GM15510 (cell line): ENCODE measurements around the gene STXBP6.

Source experiments
- POLR2A ChIP-seq: IDR thresholded peaks from 3 replicates; pipeline ENCODE4 v1.6.1; 2011; ENCODE audit warnings: borderline replicate concordance; ENCODE audit not compliant: insufficient read length; ENCODE audit errors: extremely low read depth

Gene STXBP6

DNA sequence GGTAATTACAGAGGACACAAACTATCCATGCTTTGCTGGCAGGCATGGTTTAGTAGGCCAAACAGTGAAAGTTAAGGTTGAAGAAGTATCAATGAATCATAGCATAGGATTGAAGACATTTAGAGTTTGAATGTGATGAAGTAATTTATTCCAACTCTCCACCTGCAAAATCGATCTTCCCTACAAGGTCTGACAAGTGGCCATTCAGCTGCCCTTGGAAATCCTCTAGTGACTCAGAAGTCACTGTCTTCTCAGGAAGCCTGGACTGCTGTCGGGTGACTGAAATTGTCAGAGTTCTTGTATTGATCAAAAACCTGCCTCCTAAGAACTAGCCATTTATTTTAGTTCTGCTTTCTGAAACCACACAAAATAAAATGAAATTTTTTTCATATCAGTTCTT is 17.7 kb upstream of the STXBP6 start:
- TF ChIP-seq POLR2A: no peak

DNA sequence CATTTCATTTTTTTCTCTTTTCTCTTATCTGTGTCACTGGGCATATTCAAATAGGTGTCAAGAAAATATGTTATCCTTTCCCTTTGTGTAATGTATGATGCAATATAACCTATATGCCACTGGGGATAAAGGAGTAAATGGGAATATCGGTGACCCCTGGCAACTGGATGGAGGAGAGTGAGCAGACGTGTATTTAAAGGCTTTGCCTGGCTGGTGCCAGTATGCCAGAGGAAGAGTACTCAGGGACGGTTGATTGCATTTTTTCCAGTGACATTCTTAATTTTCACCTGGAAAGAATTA is 12.0 kb upstream of the STXBP6 start:
- no peak for TF ChIP-seq POLR2A

DNA sequence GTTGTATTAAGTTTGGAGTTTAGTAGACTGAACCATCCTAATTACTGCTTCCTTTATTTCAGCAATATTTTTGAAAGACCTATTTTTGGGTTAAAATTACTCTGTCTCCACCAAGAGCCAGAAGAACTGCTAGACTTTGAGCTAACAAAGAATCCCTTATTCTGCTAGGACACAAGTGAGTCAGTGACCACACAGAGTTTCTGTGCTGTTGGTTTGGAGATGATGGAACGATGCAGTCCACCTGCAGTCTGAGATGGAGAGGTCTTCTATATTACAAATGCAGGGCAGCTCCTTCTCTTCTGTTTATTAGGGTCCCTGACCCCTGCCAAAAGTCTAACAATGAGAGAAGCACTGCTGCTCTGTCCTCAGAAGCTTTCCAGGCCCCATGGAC is 6.7 kb upstream of the STXBP6 start:
- no peak for TF ChIP-seq POLR2A

DNA sequence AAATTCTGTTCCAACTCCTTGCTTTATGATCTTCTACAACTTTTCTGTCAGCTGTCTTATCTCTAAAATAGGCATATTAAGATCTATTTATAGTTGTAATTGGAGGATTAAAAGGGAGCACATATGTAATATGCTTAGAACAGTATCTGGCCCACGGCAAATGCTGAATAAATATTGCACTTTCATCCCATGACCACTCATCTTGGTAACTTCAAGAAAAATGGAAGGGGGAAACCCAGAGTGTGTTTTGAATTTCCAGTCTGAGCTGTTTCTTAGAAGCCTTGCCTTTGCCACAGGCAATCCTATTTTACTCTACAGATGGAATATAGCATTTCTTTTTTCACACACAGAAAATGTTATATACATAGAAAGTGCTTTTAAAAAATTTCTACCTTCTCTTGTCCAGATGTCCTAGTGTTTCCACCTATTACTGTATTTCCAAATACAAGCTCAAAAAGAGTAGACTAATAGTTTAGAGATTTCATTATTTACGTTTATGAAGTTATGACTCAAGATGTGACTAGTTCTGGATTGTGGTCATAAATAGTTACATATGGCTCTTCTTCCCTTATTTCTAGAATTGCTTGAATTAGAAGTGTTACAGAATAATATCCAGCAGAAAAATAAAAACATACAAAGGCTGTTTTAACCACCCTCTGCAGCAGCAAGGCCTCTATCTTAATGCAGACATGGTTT is 6.2 kb upstream of the STXBP6 start:
- no peak for TF ChIP-seq POLR2A

DNA sequence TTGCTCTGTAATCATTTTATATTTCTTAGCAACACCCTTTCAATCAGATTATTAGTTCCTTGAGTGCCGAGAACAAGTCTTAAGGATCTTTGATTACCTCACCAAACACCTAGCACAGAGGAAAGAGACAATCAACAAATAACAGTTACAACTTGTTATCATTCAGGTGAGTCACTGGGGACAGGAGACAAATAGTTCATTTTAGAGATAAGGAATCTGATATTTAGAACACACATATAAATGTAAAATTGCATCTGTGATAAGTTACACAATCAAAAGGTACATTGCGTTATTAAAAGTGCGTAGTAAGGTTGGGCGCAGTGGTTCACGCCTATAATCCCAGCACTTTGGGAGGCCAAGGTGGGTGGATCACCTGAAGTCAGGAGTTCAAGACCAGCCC is 5.1 kb upstream of the STXBP6 start:
- no peak for TF ChIP-seq POLR2A

DNA sequence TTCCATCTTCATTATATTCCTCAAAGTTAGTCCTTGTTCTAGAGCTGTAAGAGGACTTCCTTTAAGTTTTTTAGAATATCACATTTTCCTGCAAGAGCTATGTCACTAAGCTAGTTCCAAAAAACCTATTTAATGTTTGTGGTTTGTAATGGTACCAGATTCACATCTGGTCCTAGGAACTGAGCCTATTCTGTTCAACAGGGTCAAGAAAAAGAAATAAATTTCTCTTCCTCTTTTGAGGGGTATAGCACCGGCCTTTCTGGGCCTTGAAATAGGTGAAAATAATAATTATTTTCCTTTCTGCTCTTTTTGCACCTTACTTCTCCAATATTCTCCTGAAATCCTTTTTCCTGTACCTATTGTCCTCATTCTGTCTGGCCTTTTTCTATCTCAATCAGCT is 3.6 kb upstream of the STXBP6 start:
- TF ChIP-seq POLR2A: no peak

DNA sequence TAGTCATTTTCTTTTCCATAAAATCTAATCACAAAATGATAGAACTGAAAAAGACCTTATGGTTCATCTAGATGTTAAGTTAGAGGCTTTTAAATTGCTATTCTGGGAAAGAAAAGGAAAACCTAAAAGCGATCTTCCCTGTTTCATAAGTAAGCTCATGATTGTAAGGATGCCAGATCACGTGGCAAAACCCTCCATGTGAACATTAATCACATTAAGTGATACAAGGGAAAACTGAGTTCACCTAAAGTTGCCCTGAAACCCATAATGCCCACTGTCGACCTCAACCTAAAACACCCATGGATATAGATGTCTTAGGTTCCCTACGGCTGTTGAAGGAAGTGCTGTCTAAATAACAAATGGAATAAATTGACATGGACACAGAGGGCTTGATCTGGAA is 3.0 kb upstream of the STXBP6 start:
- no peak for TF ChIP-seq POLR2A

DNA sequence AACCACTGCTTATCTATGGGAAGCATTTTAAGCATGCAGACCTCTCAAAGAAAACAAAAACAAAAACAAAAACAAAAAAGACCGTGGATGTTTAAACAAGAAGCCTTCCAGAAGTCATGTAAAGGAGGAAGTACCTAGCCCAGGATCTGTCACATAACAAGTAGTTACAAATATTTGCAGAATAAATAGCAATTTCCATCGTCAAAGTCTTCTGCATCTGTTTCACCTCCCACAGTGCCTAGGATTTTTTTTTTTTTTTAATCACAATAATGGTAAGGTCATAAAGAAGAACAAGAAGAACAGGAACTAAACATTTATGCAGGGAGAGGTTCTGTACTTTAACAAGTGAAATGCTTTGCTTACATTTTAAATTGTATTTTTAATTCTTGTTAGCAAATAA is 2.4 kb upstream of the STXBP6 start:
- no peak for TF ChIP-seq POLR2A

DNA sequence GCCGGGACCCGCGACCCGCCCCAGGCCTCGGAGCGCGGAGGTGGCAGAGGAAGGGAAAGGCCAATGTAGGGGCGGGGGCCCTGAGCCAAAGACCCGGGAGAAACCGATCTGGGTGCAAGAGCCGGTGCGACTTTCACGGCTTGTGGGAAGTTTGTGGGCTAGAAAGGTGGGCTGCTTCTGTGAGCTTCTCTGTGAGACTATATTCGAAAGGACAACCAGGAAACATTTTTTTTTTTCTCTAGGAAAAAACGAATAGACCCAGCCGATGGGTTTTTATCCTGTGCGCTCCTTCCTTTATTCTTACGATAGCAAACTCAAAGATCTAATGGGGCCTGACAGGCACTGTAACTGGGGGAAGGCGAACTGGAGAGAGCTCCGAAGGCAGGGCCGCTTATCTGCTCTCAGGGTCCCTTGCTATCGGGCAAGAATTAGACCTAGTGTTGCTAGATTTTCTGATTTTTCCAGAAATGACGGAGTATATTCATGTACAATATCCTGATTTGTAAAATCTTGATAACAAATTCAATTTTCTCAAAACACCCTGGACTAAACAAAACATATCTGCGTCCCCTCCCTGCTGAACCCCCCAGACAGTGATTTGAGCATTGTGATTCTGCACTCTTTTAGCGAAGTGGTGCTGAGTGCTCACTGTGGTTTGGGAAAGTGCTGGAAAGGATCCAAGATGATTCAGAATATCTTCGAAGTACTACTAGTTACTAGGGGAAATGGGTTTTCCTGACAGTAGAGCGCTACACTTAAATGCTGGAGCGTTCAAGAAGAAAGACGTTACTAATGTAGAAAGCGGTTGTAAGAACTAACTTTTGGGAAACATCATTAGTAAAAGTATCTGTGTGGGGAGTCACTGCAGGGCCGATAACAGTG is 563 bp upstream of the STXBP6 start:
- no peak for TF ChIP-seq POLR2A

DNA sequence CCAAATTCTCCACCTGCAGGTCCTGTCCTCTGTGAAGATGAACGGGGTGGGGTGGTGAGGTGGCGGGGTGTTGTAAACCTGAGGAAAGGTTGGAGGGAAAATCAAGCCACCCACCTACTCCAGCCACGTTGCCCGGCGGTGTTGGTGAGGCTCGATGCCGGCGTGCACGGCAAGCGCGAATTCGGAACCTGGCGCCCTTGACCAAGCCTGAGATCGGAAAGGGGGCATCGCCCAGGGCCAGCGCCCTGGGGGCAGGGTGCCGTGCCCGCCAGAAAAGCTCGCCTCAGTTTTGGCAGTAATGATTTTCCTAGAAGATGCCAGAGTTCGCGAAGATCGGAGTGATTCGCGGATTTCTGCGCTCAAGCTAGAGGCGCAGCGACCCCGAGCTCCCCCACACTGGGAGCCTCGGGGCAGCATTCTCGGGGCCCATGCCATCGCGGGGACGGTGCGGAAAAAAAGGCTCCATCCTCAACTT is 817 bp downstream of the STXBP6 start:
- no peak for TF ChIP-seq POLR2A

DNA sequence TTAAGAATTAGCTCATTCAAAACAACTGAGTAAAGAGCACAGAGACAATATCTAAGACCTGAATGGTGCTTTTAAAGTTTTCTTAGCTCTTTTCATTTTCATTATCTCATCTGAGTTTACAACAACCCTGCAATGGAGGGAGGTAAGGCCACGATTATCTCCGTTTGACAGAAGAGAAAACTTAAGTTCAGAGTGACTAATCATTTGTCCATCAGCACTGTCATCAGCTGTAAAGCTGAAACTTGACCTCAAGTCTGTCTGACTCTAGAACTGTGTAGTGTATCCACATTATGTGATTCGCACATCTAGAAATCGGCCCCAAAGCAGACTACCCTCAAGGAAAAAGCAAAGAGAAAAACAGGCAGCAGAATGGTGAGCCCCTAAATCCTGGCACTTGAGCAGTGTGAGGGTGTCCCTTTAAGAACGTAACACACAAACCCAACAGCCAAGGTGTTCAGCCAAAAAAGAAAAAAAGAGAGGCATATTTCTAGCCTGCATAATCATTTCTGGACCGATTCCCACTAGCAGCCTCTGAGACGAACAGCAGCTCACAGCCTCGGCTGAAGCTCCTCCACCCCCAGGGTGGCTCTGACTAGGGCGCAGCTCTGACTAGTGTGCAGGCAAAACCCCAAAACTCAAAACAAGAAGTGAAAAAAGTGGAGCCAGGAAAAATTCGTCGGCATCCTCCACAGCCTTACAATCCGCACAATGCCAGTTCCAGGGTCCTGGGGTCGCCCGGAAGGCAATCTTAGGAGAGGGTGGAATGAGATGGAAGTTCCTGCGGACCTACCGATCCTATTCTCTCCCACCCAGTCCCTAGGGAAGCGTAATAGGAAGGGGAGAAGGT is 1.6 kb downstream of the STXBP6 start:
- TF ChIP-seq POLR2A: no peak

DNA sequence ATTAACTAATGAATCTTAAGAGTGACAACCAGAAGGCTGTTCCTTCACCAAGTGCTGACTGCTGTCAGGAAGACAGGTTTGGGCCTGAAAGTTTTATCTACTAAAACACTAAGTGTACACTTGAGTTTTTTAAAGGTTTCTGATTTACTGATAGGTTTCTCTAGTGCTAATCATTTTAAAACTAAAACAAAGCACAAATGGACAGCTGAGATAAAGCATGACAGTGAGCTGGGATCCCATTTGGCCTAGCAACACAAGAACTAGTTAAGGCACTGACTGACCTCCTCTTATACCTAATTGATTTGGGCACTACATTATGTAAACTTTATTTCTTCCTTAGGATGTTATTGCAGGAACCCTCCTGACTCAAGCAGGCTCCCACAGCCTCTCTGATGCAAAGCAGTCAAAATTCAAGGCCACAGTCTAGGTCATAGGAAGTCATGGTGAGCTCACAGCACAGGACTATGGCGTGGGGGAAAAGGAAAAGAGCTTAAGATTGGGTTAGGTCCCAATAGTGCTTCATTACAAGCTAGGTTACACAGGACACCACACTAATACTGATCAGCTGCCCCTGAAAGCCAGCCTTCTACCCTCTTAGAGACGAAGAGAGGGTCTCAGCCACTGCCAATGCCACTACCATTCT is 3.5 kb downstream of the STXBP6 start:
- TF ChIP-seq POLR2A: no peak

DNA sequence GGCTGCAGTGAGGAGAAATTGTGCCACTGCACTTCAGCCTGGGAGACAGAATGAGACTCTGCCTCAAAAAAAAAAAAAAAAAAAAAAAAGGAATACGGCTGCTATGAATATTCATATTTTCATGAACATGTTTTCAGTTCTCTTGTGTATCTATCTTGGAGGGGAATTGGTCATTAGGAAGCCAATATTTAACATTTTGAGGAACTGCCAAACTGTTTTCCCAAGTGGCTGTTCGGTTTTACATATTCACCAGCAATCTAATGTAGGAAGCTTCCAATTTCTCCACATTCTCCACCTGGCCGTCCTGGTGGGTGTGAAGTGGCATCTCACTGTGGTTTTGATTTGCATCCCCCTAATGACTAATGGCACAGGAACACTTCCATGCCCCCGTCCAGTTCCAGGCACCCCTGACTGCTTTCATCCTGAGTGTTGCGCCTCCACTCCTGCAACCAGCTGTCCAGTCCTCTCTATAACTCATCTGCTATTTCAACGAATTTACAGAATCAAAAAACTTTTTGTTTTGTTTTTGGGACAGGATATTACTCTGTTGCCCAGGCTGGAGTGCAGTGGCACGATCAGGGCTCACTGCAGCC is 5.7 kb downstream of the STXBP6 start:
- TF ChIP-seq POLR2A: no peak
